NCI-H774 (cell line): ENCODE measurements around the gene ODAM.
"Not testable (repeated sequence)": the region's sequence is repeated elsewhere in the genome, so short reads cannot be mapped to it uniquely, and the experiment has no call there.

Experiments
- DNase-seq: peaks from one replicate; lab custom pipeline; 2025; lab: John Stamatoyannopoulos, UW

ODAM gene, protein sequence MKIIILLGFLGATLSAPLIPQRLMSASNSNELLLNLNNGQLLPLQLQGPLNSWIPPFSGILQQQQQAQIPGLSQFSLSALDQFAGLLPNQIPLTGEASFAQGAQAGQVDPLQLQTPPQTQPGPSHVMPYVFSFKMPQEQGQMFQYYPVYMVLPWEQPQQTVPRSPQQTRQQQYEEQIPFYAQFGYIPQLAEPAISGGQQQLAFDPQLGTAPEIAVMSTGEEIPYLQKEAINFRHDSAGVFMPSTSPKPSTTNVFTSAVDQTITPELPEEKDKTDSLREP

DNA sequence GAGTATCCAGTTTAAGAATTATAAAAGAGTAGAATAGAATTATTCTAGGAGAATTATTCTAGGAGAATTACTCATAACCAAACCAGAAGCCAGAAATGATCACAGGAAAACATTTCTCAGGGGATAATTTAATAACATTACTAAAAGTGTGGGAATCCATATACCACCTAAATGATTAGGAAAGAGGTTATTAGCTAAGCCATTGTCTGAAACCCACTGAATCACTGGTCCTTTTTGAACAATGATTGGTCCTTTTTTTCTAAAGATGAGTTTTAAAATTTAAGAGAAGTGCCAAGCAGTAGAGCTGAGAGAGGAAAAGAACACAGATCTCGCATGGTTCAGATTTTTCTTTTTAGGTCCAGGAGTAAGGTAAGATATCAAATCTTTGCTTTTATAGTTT lies at the start of gene ODAM:
Gene ODAM (plus strand): TSS at position 301 of the 400 bp plus-strand sequence. CDS start 819 bp downstream, outside the sequence.
- DNase-seq: no peak

DNA sequence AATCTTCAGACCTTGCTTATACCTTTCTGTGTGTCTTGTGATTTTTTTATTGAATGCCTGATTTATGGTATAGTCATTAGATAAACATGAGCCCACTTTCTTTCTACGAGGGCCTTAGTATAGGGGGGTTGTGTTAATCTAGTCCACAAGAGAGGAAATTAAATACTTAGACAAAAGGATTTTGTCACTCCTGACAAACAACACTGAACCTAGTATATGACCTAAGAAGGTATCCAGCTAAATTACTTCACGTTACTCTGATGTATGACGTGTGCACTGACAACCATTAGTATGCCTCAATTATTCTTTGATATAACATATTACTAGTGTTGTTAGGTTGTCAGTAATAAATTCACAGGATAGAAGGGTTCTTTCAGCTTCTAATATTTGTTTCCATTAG lies 44.3 kb upstream of the ODAM start:
- DNase-seq: no peak

DNA sequence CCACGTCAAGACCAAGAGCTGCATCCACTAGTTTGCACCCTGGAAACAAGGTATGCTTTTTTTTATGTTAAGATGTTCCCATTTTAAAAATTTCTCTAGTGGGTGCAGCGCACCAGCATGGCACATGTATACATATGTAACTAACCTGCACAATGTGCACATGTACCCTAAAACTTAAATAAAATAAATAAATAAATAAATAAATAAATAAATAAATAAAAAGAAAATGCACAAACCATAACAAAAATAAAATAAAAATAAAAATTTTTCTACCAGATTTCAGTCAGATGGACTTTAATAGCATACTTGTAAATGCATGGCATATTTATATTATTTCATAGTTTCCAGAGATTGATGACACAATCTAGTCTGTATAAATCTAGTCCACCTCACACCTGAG lies 43.4 kb upstream of the ODAM start:
- DNase-seq: no peak

DNA sequence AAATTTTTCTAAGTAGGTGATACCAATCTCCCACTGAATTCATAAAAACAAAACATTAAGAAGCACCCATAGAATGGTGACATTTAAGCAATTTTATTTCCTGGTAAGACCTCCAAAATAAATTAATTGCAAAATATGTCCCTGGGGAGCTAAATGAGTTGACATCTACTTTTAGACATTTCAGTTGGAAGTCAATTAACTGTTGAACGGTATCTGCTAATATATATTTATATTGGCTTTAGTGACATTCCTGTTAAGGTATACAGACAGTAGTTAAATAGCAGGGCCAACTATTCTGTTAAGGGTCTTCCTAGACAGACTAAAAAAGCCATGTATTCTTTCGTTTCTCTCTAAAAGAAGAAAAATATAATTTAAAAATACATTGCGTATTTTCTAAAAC lies 41.6 kb upstream of the ODAM start, which contains the start of gene PRR27:
Gene PRR27 (plus strand): TSS at position 301 of the 400 bp plus-strand sequence. CDS start 139 bp downstream, outside the sequence.
- DNase-seq: no peak

DNA sequence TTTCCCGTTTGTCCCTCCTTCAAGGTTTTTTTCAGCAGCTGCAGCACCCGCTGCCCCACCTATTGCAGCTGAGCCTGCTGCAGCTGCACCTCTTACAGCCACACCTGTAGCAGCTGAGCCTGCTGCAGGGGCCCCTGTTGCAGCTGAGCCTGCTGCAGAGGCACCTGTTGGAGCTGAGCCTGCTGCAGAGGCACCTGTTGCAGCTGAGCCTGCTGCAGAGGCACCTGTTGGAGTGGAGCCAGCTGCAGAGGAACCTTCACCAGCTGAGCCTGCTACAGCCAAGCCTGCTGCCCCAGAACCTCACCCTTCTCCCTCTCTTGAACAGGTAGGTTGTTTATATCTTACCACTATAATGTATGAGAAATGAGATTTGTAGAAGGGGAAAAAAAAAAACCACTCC lies 36.9 kb upstream of the ODAM start:
- peak; percentile 53 for DNase-seq

DNA sequence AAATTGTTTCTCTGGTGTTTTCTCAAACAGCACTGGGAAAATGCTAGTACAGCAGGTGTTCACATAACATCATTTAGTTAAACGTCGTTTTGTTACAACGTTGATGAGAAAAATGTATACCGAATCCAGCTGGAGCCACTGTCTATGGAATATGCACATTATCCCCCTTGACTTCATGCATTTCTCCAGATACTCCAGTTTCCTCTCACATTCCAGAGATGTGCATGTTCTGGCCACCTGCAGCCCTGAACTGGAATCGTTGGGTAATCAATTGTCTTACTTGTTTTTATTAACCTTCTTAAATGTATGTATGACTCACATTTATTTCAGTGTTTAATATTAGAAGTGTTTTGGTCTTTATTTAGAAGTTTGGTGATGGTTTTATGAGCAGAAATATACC lies 18.4 kb upstream of the ODAM start:
- no peak for DNase-seq

DNA sequence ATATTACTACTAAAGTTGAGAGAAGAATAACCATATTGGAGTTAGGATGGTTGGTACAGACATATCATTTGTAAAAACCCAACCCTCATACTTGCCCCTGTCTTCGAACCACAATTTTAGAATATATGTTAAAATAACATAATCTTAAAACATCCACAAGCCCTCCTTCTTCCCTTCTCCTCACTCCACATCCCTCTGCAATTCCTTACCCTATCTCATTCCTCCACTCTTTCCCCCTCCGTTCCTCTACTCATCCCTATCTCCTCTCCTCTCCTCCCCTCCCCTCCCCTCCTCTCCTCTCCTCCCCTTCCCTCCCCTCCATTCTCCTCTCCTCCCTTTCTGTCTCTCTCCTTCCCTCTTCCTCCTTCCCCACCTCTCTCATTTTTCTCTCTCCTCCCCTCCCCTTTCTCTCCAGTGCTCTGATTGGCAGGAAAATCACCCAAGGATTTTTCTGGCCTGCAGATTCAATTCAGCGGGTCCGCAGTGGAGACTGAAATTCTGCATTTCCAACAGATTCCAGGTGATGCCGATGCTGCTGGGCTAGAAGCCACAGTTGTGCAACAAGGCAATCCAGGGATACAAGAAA lies 17.4 kb upstream of the ODAM start:
- DNase-seq: no peak

DNA sequence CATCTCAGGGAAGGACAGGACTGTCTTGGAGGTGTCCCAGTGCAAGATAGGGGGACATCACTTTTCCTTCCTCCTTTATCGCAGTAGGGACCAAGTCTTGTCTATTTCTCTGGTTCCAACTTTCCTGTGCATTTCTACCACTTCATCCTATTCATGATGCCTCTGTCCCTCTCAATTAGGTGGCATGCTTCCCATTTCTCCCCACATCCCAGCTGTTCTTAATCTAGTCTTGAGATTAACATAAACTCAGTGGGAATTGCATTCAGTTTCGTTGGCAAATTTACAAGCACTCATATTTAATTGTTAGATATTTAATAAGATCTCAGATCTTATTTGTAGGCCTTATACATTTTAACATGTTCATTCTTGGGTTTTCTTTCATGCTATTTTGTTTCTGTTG lies 15.7 kb upstream of the ODAM start:
- DNase-seq: no peak

DNA sequence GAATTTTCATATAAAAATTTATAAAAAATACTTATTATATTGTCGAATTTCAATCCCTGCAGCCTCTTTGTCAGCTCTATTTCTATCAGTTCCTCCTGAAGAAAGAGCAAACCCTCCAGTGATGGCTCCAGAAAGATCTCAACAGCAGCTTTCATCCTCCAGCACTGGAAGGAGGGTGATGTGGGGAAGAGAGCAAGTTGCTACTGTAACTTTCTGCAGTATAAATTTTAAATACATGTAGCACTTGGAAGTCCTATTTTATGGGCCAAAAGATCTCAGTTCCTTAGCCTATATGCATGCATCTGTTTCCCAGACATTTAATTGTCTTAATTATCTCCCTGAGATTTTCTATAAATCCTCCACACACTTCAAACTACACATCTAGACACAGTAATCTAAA lies 13.7 kb upstream of the ODAM start:
- no peak for DNase-seq

DNA sequence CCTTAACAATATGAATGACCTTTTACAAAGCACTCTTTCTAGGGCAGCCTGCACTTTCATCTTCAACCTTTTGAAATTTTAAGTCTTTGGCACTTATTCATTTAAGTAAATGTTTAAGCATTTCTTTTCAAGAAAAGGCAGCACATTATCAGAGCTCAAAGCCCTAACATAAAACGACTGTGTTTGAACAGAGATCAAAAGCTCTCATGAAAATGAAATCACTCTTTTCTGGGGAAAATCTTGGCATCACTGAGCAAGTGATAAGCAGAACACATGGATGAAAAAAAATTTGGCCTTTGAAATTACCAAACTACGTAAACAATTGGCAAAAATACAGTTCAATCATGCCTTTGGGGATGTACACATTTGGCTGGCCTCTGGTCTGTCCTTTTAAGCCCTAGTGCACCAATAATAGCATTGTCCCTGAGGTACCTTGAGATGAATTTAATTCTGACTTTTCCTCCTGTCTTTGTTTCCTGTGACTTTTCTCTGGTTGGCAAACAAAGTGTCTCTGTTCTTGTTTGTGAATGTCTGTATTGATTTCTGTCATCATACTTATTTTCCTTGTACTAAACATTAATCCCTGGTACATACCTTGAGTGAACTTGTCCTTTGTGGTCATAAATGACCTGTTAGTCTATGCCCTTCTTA lies 12.9 kb upstream of the ODAM start:
- no peak for DNase-seq

DNA sequence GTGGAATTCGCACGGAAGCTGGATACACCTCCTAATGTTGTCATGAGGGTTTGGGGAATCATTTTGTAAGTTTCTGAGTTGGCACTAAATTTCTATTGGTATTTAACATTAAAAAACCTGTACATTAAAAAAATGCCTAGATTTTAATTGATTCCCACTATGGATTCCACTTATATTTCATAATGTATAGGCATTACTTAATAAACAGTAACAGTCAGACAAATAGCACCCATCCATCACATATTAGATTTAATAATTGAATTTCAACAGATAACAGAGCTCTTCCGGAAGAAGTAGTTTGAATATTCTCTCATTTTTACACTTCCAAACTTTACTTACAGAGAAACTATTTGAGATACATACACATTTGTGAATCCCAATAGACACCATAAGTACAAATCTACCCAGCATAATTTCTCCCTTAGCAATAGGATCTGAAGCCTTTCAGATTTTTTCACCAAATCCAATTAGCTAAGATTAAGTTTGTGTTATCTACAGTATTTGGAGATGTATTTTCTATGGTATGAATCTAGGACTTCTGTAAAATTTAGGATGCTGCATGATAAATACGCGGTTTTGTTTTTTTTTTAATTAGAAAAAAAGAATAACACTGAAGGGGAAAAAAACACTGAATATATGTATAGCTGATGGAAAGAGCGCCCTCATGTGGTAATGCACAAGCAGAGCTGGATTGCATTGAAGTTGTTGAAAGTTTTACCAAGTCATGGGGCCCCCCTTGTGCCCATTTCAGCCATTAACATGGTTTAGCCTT lies 12.2 kb upstream of the ODAM start:
- DNase-seq: no peak

DNA sequence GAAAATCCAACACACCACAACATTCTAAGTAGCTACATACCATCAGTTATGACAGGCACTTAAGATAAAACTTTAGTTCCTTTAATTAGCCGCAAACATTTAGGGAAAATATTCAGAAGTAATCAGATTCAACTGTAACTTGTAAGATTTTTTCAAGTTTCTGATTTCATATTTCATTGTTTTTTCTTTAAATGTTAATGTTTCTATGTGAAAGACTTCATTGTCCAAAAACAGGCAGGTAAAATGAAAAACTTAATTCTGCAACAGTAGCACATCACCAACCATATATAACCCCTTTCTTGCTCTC lies 11.6 kb upstream of the ODAM start:
- DNase-seq: no peak

DNA sequence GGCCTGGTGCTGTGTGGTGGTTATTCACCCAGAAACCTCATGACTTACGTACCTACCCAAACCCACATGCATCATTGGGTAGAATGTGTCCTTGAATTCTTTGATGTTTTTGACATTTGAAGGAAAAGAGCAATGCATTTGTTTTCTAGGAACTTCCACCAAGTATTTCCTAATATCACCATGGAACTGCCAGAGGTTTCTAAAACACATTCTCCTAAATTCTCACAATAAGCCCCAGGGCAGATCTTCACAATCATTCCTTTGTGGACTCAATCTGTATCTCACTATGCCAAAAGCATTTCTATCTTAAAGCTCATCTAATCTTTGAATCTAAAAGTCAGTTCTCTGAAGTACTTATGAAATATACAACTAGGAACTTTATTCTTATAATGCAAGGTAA lies 8.3 kb upstream of the ODAM start:
- DNase-seq: no peak

DNA sequence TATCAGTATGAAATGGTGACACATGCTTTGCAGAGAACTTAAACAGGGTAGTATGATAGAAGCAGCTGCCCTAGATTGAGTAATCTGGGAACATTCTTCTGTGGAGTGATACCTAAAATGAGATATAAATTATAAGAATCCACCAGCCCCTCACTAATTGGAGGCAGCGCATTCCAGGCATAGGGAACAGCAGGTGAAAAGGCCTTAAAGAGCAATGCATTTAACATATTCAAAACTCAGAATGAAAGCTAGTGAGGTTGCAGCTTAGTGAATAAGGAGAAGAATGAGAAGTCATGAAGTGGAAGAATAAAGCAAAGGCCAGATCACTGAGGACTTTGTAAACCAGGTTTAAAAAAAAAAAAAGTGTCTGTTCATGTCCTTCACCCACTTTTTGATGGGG lies 4.9 kb upstream of the ODAM start:
- DNase-seq: no peak

DNA sequence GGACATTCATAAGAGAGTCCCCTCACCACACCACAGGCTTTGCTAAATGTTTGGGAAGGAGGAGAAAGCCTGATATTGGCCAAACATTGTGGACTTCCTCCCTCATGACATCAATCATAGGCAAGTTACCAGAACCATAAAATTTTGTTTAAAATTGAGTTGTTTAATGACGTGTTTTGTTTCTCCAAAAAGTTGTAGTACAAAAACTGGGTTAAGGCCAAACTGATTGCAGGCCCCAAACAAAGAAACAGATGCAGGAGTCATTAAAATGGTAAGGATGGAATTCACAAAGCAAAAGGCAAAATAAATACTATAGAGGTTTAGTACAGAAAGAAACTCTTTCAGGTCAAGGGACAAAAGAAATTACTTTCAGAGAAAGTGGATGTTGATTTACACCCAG lies 3.9 kb upstream of the ODAM start:
- DNase-seq: no peak

DNA sequence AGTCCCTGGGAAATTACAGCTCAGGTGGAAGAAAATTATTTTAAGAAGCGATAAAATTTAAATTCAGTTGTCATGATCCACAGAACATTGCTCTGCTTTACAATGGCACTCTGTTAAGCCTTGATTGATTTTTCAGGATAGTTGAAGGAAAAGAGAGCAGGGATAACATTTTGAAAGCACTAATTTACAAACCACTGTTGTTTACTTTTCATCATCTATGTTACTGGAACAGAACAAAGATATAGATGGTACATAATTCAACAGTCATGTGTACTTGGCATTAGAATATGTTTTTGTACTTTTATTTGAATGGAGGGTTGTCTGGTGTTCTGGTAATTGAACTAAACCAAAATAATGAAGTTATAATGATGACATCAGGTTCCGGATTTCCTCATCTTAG lies 2.6 kb upstream of the ODAM start:
- DNase-seq: no peak

DNA sequence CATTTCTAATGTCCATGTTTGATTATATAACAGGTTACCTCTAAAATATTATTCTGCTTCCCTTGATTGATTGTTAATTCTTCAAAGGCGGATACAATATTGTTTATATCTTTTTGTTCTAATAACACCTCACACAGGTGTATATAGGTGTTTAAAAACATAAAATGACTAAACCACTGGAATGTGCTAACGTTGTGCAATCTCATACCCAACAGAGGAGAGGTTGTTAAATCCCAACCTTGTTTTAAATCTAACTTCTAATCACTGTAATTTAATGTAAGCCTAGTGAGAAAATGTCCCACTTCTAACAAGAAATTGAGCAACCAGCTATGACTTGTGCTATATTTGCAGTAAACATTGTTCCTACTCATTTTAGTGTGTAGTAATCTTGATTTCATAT lies 1.3 kb downstream of the ODAM start:
- no peak for DNase-seq

DNA sequence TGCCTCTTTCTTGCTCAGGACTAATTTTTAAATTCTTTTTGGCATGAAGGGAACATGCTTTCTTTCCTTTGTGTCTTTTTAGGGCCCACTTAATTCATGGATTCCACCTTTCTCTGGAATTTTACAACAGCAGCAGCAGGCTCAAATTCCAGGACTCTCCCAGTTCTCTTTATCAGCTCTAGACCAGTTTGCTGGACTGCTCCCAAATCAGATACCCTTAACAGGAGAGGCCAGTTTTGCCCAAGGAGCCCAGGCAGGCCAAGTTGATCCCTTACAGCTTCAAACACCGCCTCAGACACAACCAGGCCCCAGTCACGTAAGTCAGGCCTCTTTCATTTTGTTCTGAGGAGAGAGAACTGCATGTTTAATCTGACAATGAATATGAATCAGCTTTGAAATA lies 2.3 kb downstream of the ODAM start:
- DNase-seq: no peak

DNA sequence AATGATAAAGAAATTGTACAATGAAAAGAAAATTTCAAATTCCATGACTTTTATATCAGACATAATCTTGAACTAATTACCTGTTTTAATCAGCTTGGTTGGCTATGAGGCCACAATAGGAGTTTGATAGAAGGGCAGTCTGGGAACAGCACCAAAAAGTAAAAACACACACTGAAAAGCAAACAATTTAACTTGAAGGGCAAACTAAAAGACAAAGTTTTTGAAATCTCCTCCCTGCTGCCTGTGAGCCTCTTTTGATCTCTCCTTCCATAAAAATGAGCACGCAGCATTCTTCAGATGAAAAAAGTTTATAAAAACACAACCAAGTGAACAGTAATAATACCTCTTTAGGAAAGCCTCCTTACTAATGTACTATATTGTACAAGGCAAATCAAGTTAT lies 8.1 kb downstream of the ODAM start:
- no peak for DNase-seq

DNA sequence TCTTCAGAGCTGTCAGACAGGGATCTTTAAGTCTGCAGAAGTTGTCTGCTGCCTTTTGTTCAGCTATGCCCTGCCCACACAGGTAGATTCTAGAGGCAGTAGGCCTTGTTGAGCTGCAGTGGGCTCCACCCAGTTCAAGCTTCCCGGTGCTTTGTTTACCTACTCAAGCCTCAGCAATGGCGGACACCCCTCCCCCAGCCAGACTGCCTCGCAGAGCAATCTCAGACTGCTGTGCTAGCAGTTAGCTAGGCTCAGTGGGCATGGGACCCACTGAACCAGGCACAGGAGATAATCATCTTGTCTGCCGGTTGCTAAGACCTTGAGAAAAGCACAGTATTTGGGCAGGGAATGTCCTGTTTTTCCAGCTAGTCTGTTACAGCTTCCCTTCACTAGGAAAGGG lies 17.2 kb downstream of the ODAM start:
- DNase-seq: not testable (repeated sequence)

DNA sequence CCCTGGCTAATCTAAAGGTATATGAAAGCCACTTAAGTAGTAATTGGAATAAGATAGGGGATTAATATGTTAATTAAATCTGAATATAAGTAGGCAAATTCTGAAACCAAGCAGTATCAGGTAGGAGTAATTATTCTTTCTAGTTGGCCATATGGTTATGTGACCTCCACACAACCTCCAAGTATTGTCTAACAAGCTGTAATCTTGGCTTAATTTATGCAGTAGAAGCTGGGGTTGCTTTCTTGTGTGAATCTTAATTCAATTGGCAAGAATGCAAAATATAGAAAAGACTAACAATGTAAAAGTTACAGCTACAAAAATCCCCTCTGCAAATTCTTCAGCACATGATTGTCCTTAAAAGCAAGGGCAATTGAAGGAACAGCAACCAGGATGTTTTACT lies 20.6 kb downstream of the ODAM start:
- not testable (repeated sequence) for DNase-seq

DNA sequence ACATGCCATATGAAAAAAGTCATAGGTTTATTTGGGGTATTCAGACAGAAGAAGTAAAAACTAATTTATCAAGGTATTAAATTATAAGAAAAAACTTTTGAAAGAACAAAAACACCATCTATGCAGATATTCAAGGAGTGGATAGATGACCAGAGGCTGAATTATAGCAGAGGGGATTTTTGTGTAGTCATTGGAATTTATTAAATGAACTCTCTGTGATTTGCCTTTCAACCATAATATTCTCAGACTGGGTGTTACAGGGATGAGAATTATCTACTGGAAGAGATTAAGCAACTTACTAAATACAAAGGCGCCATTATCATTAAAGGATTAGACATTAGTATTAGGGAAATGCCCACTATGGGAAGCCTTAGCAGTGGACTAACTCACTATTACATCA lies 21.0 kb downstream of the ODAM start:
- not testable (repeated sequence) for DNase-seq

DNA sequence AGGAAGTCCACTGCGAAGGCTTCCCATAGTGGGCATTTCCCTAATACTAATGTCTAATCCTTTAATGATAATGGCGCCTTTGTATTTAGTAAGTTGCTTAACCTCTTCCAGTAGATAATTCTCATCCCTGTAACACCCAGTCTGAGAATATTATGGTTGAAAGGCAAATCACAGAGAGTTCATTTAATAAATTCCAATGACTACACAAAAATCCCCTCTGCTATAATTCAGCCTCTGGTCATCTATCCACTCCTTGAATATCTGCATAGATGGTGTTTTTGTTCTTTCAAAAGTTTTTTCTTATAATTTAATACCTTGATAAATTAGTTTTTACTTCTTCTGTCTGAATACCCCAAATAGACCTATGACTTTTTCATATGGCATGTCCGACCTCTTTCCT lies 25.9 kb downstream of the ODAM start:
- not testable (repeated sequence) for DNase-seq
